Colonic mucosa (tissue), 4 donors: ENCODE data around the gene RABGGTB. TPM values are rescaled to one million over a fixed set of nuclear protein-coding genes. Genes with fewer than 3 reads are reported as not detected.

Experiments
- DNase-seq: peaks from one replicate; pipeline ENCODE4 v3.0.0-alpha.2; 2020
- H3K27ac ChIP-seq: fragments of 200-600 bp; one replicate; pipeline ENCODE4 v1.8.0; 2021
- H3K27me3 ChIP-seq: fragments of 200-600 bp; one replicate; pipeline ENCODE4 v1.8.0; 2021
- H3K36me3 ChIP-seq: fragments of 200-600 bp; one replicate; pipeline ENCODE4 v1.8.0; 2021
- H3K4me1 ChIP-seq: fragments of 200-600 bp; one replicate; pipeline ENCODE4 v1.8.0; 2021; ENCODE audit warnings: mild to moderate bottlenecking
- H3K4me3 ChIP-seq: fragments of 200-600 bp; one replicate; pipeline ENCODE4 v1.8.0; 2021
- H3K9ac ChIP-seq, 2 donors: one replicate each; pipeline ENCODE4 v1.7.0; 2013; ENCODE audit warnings: control low read depth in 2 of 2, low read depth in 2 of 2, low read length in 2 of 2
- H3K9me3 ChIP-seq: fragments of 200-600 bp; one replicate; pipeline ENCODE4 v1.8.0; 2021
- CTCF ChIP-seq: fragments of 200-600 bp; IDR thresholded peaks from one replicate; pipeline ENCODE4 v1.8.0; 2022; ENCODE audit warnings: antibody characterized with exemption, mild to moderate bottlenecking
- intact Hi-C: fragments of 100-400 bp; cut with DNase I; formaldehyde crosslinking; loops from one replicate; pipeline ENCODE4 v1.14.1; 2022
- total RNA-seq, 2 donors: library from RNA; stranded (reverse); fragmentation: NEBNext Ultra II Directional in 1 of 2; extraction: Animal tissue kit (Norgen Biotek cat#: 25700) in 1 of 2; gene quantifications; one replicate each; pipeline ENCODE4 v1.2.1, GENCODE V29; 2021
- donor health status: healthy.
- donor health status: DM: no; HTN: no; CAD: no.
- donor health status: DM: no; HTN: no; CAD: no.

The RABGGTB gene
- total RNA-seq, 2 donors from 2014 or later = 58.3 to 67.6 TPM

GRCh38 chr1:75792091-75792490 lies 6.0 kb downstream of the RABGGTB start:
- H3K27me3 ChIP-seq = no peaks in the 10 kb centered on the region
- peaks cover 10% of the 10 kb centered on the region for H3K36me3 ChIP-seq
- H3K9ac ChIP-seq = no peak overlapping the region
- no peaks in the 10 kb centered on the region for H3K9me3 ChIP-seq
- no peak overlapping the region for H3K27ac ChIP-seq
- no peak for TF ChIP-seq CTCF
- intact Hi-C loops = no loop called here
- H3K4me1 ChIP-seq = no peaks in the 10 kb centered on the region
- DNase-seq = no peak
- H3K4me3 ChIP-seq = no peak overlapping the region

DNA sequence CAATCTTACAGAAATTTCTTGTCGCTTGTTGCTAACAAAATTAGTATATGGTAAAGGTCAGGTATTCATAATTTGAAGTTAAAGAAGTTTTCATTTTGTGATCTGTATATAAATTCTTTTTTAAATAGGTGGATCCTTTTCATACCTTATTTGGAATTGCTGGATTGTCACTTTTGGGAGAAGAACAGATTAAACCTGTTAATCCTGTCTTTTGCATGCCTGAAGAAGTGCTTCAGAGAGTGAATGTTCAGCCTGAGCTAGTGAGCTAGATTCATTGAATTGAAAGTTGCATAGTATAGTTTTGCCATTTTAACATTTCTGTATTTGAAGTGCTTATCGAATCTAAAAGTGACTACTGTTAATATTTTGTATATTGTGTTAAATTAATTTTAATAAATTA lies 8.3 kb downstream of the RABGGTB start:
- Histone ChIP-seq H3K9me3 (no peaks in the 10 kb centered on the region), H3K27me3 (no peaks in the 10 kb centered on the region), H3K27ac (no peak overlapping the region), H3K9ac (no peak overlapping the region), H3K36me3 (peaks cover 10% of the 10 kb centered on the region), H3K4me1 (no peaks in the 10 kb centered on the region), H3K4me3 (no peak overlapping the region)
- intact Hi-C loops = no loop called here
- no peak for DNase-seq
- no peak for TF ChIP-seq CTCF

DNA sequence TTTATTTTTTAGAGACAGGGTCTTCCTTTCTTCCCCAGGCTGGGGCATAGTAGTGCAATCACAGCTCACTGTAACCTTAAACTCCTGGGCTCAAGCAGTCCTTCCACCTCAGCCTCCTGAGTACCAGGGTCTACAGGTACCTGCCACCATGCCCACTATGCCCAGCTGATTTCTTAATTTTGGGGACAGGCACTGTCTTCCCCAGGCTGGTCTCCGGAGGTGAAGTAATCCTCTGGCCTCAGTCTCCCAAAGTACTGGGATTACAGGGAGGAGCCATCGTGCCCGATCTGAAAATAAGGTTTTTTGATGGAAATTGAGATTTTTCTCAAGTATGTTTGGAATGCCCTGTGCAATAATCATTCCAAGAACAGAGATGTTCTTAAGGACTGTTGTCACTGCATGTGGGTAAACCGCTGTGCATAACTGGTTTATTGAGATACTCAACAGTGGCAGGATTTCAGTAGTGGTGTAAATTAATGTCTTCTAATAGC lies 9.7 kb downstream of the RABGGTB start:
- Histone ChIP-seq H3K9me3 (no peaks in the 10 kb centered on the region), H3K4me1 (no peaks in the 10 kb centered on the region), H3K9ac (no peak overlapping the region), H3K27ac (no peak overlapping the region), H3K27me3 (no peaks in the 10 kb centered on the region), H3K4me3 (no peak overlapping the region), H3K36me3 (peaks cover 10% of the 10 kb centered on the region)
- no peak for DNase-seq
- TF ChIP-seq CTCF = no peak
- intact Hi-C loops = no loop called here

DNA sequence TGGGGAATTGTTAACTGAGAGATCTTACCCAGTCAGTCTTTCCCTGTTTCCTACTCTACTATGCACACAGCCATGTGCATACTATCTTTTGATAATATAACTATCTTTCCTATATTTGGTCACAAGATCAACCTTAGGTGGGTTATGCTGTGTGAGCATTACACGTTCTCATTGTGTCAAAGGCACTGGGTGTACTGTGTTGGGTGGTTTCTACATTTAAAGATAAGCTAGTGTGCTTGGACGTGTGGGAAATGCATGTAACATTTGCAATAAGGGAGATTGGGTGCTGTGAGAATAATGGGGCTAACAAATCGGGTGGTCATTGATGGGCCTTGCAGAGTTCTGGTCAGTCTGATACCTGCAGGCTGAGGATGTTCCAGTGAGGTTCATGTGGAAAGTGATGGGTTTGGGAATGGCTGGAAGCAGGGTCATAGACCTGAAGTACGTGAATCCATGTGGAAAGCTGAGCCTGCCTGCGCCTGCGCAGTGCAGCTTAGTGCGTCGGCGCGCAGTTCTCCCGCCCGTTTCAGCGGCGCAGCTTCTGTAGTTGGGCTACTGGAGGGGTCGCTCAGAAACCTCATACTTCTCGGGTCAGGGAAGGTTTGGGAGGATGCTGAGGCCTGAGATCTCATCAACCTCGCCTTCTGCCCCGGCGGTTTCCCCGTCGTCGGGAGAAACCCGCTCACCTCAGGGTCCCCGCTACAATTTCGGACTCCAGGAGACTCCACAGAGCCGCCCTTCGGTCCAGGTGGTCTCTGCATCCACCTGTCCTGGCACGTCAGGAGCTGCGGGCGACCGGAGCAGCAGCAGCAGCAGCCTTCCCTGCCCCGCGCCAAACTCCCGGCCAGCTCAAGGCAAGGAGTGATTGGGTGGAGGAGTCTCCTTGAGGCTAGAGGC lies 10.6 kb downstream of the RABGGTB start, which contains the start of gene MSH4:
TSS of gene MSH4 (plus strand) at position 507 of the 897 bp plus-strand sequence. CDS start at position 611, 104 bp downstream.
- no peak for DNase-seq
- H3K27ac ChIP-seq = no peak within 1 kb of the TSS
- H3K9me3 ChIP-seq = no peaks in the 10 kb centered on the region
- no peak for TF ChIP-seq CTCF
- H3K27me3 ChIP-seq = no peaks in the 10 kb centered on the region
- intact Hi-C loops = no loop called here
- H3K36me3 ChIP-seq = peaks cover 10% of the 10 kb centered on the region
- H3K4me1 ChIP-seq = no peaks in the 10 kb centered on the region
- no peak within 1 kb of the TSS for H3K4me3 ChIP-seq
- no peak within 1 kb of the TSS for H3K9ac ChIP-seq

- no peak overlapping the region for H3K27ac ChIP-seq
- no peak for TF ChIP-seq CTCF
- intact Hi-C loops = no loop called here
- H3K9ac ChIP-seq = no peak overlapping the region
- no peak overlapping the region for H3K4me3 ChIP-seq
- no peak for DNase-seq
- peaks cover 10% of the 10 kb centered on the region for H3K36me3 ChIP-seq
- H3K27me3 ChIP-seq = no peaks in the 10 kb centered on the region
- H3K4me1 ChIP-seq = no peaks in the 10 kb centered on the region
- H3K9me3 ChIP-seq = no peaks in the 10 kb centered on the region
These were observed 11.2 kb downstream of the RABGGTB start for GRCh38 chr1:75797273-75797588.
